GM23338 (cell line): ENCODE measurements around the gene CHKB.

Experiments used
- CTCF ChIP-seq, 2 experiments: fragments of 200-600 bp in 1 of 2; sonication (generic) in 1 of 2; conservative IDR thresholded peaks; 2 replicates each; pipeline versions ENCODE4 v1.5.1 to v1.6.1; 2016 to 2017; ENCODE audit warnings: antibody characterized with exemption in 2 of 2, low read depth in 2 of 2, mild to moderate bottlenecking in 2 of 2, moderate library complexity in 1 of 2
- EZH2phosphoT487 ChIP-seq: fragments of 200-600 bp; sonication (generic); IDR thresholded peaks from one replicate; pipeline ENCODE4 v1.8.1; 2018; ENCODE audit warnings: antibody characterized with exemption; ENCODE audit not compliant: unreplicated experiment
- JUNB ChIP-seq: IDR thresholded peaks from one replicate; pipeline ENCODE4 v1.6.1; 2016; ENCODE audit warnings: antibody characterized with exemption; ENCODE audit not compliant: unreplicated experiment
- POLR2AphosphoS5 ChIP-seq: IDR thresholded peaks from 2 replicates; pipeline ENCODE4 v1.6.1; 2016; ENCODE audit warnings: antibody characterized with exemption, low read depth
- ZNF462 ChIP-seq: fragments of 250-450 bp; sonication (Bioruptor Pico); IDR thresholded peaks from 2 replicates; pipeline ENCODE4 v1.5.0; 2020; ENCODE audit warnings: mild to moderate bottlenecking, moderate library complexity

- TF ChIP-seq CTCF (conservative IDR thresholded peaks at IDR 0.05; ENCODE audit: low read depth in 2 of 2) (no peak), EZH2phosphoT487 (no peak), ZNF462 (no peak), POLR2AphosphoS5 (no peak), JUNB (no peak)
These were observed 3.8 kb downstream of the CHKB start for GRCh38 chr22:50578776-50579310.
